Measurements from ENCODE around the gene ADGRL4.
"Not testable (repeated sequence)": the region's sequence is repeated elsewhere in the genome, so short reads cannot be mapped to it uniquely, and the experiment has no call there.

GRCh38 chr1:78875986-78876385, 130.5 kb downstream of the ADGRL4 start:
- not testable (repeated sequence) for TF ChIP-seq CTCF (IDR thresholded peaks at IDR 0.05; ENCODE audit: insufficient read depth, low read length, poor library complexity, severe bottlenecking); EZH2phosphoT487 (conservative IDR thresholded peaks at IDR 0.05; ENCODE audit: low read length)
